Osteoblast (primary cell): ENCODE results near the gene SMAP1. TPM values are rescaled to one million over a fixed set of nuclear protein-coding genes. Genes with fewer than 3 reads are reported as not detected.

Experiments used
- DNase-seq: peaks from one replicate; pipeline ENCODE4 v3.0.0; 2011; ENCODE audit warnings: low spot score, mixed read lengths; ENCODE audit not compliant: insufficient read length; ENCODE audit errors: missing footprints
- H2AFZ ChIP-seq: 2 replicates; pipeline ENCODE4 v1.6.0; 2011; ENCODE audit warnings: mild to moderate bottlenecking, low read length
- H3K27ac ChIP-seq: 2 replicates; pipeline ENCODE4 v1.5.1; 2011; ENCODE audit warnings: mild to moderate bottlenecking, low read depth, low read length, moderate library complexity
- H3K27me3 ChIP-seq: 2 replicates; pipeline ENCODE4 v1.6.0; 2012; ENCODE audit warnings: mild to moderate bottlenecking, control low read depth, inconsistent platforms, low read length, moderate library complexity; ENCODE audit not compliant: insufficient read depth
- H3K36me3 ChIP-seq: 2 replicates; pipeline ENCODE4 v1.5.1; 2011; ENCODE audit warnings: mild to moderate bottlenecking, low read length, control low read depth, moderate library complexity; ENCODE audit not compliant: insufficient read depth
- H3K4me1 ChIP-seq: 2 replicates; pipeline ENCODE4 v1.5.1; 2011; ENCODE audit warnings: mild to moderate bottlenecking, low read length, control low read depth, moderate library complexity; ENCODE audit not compliant: insufficient read depth
- H3K4me2 ChIP-seq: 2 replicates; pipeline ENCODE4 v1.6.0; 2011; ENCODE audit warnings: mild to moderate bottlenecking, low read length; ENCODE audit not compliant: insufficient read depth
- H3K4me3 ChIP-seq: fragments of 200-600 bp; sonication (generic); 3 replicates; pipeline ENCODE4 v1.5.1; 2012; ENCODE audit warnings: mild to moderate bottlenecking, low read length, inconsistent platforms; ENCODE audit not compliant: insufficient read depth
- H3K79me2 ChIP-seq: 2 replicates; pipeline ENCODE4 v1.6.0; 2012; ENCODE audit warnings: mild to moderate bottlenecking, low read length, control low read depth, inconsistent platforms; ENCODE audit not compliant: insufficient read depth
- H3K9me3 ChIP-seq: 2 replicates; pipeline ENCODE4 v1.5.1; 2011; ENCODE audit warnings: low read depth, low read length, control low read depth
- H4K20me1 ChIP-seq: 2 replicates; pipeline ENCODE4 v1.6.0; 2012; ENCODE audit warnings: mild to moderate bottlenecking, low read length, control low read depth; ENCODE audit not compliant: insufficient read depth
- total RNA-seq: library from RNA; depleted of rRNA; stranded (reverse); fragments of >200 nt; gene quantifications from 2 replicates; pipeline ENCODE4 v1.2.3, GENCODE V29; 2012
- TF ChIP-seq, protein P1 (sequence below): IDR thresholded peaks from 2 replicates; pipeline ENCODE4 v1.5.1; 2011; ENCODE audit warnings: mild to moderate bottlenecking, low read depth, low read length, moderate library complexity; ENCODE audit errors: extremely low read depth

SMAP1 gene
- total RNA-seq, 1 donor = 33.7 TPM

- Histone ChIP-seq H2AFZ (no peak overlapping the region), H3K4me1 (peaks cover 5% of the 10 kb centered on the region), H4K20me1 (peaks cover 40% of the 10 kb centered on the region), H3K4me2 (no peak overlapping the region), H3K9me3 (no peaks in the 10 kb centered on the region), H3K4me3 (no peak overlapping the region), H3K27me3 (no peaks in the 10 kb centered on the region), H3K27ac (no peak overlapping the region), H3K79me2 (peaks cover 75% of the 10 kb centered on the region), H3K36me3 (no peaks in the 10 kb centered on the region)
- TF ChIP-seq, protein P1, sequence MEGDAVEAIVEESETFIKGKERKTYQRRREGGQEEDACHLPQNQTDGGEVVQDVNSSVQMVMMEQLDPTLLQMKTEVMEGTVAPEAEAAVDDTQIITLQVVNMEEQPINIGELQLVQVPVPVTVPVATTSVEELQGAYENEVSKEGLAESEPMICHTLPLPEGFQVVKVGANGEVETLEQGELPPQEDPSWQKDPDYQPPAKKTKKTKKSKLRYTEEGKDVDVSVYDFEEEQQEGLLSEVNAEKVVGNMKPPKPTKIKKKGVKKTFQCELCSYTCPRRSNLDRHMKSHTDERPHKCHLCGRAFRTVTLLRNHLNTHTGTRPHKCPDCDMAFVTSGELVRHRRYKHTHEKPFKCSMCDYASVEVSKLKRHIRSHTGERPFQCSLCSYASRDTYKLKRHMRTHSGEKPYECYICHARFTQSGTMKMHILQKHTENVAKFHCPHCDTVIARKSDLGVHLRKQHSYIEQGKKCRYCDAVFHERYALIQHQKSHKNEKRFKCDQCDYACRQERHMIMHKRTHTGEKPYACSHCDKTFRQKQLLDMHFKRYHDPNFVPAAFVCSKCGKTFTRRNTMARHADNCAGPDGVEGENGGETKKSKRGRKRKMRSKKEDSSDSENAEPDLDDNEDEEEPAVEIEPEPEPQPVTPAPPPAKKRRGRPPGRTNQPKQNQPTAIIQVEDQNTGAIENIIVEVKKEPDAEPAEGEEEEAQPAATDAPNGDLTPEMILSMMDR = no peak
- DNase-seq = no peak
Measured at GRCh38 chr6:70675822-70676221, 8.1 kb downstream of the SMAP1 start.

- peaks cover 45% of the 10 kb centered on the region for H4K20me1 ChIP-seq
- H3K79me2 ChIP-seq = peaks cover 74% of the 10 kb centered on the region
- H3K4me1 ChIP-seq = peaks cover 5% of the 10 kb centered on the region
Measured at GRCh38 chr6:70676821-70677220, 9.1 kb downstream of the SMAP1 start.

GRCh38 chr6:70680396-70680795, 12.7 kb downstream of the SMAP1 start:
- Histone ChIP-seq H3K4me2 (no peak overlapping the region), H3K79me2 (peaks cover 65% of the 10 kb centered on the region), H3K27me3 (no peaks in the 10 kb centered on the region), H3K4me1 (peaks cover 4% of the 10 kb centered on the region), H2AFZ (no peak overlapping the region), H3K9me3 (no peaks in the 10 kb centered on the region), H3K4me3 (no peak overlapping the region), H4K20me1 (peaks cover 49% of the 10 kb centered on the region), H3K36me3 (no peaks in the 10 kb centered on the region), H3K27ac (no peak overlapping the region)
- TF ChIP-seq, protein P1 = no peak
- no peak for DNase-seq

More at GRCh38 chr6:70676821-70677220, 9.1 kb downstream of the SMAP1 start:
- Histone ChIP-seq H3K27me3 (no peaks in the 10 kb centered on the region), H3K27ac (no peak overlapping the region), H3K36me3 (no peaks in the 10 kb centered on the region), H3K9me3 (no peaks in the 10 kb centered on the region), H2AFZ (no peak overlapping the region), H3K4me3 (no peak overlapping the region), H3K4me2 (no peak overlapping the region)
- TF ChIP-seq, protein P1 = no peak
- DNase-seq = no peak

- H3K4me1 ChIP-seq = peaks cover 10% of the 10 kb centered on the region
- H3K9me3 ChIP-seq = no peaks in the 10 kb centered on the region
- H3K4me2 ChIP-seq = no peak overlapping the region
- TF ChIP-seq, protein P1 = no peak
- H3K4me3 ChIP-seq = no peak overlapping the region
- peaks cover 52% of the 10 kb centered on the region for H4K20me1 ChIP-seq
- peaks cover 61% of the 10 kb centered on the region for H3K79me2 ChIP-seq
- no peaks in the 10 kb centered on the region for H3K27me3 ChIP-seq
- no peak for DNase-seq
- H3K27ac ChIP-seq = no peak overlapping the region
- no peaks in the 10 kb centered on the region for H3K36me3 ChIP-seq
- H2AFZ ChIP-seq = no peak overlapping the region
Measured at GRCh38 chr6:70684794-70685493, 17.3 kb downstream of the SMAP1 start.
